Measurements from ENCODE around the gene ELK4. TPM values are rescaled to one million over a fixed set of nuclear protein-coding genes. Genes with fewer than 3 reads are reported as not detected.

ELK4 gene, protein sequence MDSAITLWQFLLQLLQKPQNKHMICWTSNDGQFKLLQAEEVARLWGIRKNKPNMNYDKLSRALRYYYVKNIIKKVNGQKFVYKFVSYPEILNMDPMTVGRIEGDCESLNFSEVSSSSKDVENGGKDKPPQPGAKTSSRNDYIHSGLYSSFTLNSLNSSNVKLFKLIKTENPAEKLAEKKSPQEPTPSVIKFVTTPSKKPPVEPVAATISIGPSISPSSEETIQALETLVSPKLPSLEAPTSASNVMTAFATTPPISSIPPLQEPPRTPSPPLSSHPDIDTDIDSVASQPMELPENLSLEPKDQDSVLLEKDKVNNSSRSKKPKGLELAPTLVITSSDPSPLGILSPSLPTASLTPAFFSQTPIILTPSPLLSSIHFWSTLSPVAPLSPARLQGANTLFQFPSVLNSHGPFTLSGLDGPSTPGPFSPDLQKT
- 10 to 100 TPM; 18.5 to 42.7 (median 26.6) TPM for total RNA-seq
- 1 to 10 TPM; 5.7 to 7.2 TPM for polyA plus RNA-seq

DNA sequence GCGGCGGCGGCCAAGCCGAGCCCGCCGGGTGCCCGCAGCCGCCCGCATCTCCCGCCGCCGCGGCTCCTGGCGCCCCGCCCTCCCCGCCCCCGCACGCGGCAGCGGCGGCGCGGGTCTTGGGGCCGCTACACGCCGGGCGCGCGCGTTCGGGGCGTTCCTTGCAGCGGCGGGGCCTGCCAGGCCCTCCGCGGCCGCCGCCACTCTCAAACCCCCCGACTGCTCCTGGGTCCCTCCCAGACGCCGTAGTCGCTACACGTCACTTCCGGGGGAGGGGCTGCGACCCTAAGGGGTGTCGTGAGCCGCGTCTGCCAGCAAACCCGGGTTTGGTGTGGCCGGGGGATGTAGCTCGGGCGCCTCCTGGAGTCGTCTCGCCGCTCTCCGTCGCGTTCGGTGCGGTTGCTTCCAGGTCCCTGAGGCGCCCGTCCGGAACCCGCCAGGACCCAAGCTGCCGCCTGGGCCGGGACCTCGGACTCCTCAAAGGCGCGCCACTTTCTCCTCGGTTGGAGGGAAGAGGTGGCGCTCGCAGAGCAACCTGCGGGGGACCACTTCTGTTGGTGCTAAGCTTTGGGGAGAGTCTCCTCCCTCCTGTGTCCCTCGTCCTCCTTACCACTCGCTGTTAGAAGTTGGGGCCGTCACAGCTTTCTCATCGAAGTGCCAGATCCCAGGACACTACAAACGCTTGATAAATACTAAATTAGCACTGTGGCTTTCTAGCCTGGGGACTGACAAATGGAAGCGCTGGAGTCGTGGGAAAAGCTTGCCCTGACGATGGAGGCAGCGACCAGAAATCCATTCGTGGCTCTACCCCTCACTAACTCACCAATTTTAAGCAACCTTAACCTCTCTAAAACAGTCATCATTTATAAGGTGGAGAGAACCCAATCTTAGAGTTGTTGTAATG, at the start of gene ELK4:
Gene ELK4, minus strand, starts transcription at position 244 of the 901 bp plus-strand sequence. CDS start 8,129 bp downstream, outside the sequence.
- no peaks in the 10 kb centered on the region for H3K27me3 ChIP-seq
- ATAC-seq = peak; percentile 94 to 97 (median 96)
- no peaks in the 10 kb centered on the region for H3K36me3 ChIP-seq
- no peak for FAIRE-seq
- intact Hi-C loops (cut with DNase I) = loop anchor here in 1 of 3 donors (5.0 kb wide), 1 partner anchor 40 kb away; no protein-coding TSS in a partner anchor
- WGBS, 2 donors = 1% methylated on average over 53 to 83 of the region's 83 CpGs
- peak within 1 kb of the TSS; percentile 45 to 70 (median 65) for H3K4me3 ChIP-seq
- H3K9me3 ChIP-seq = no peaks in the 10 kb centered on the region
- H3K4me1 ChIP-seq = peaks cover 5 to 18% (median 18%) of the 10 kb centered on the region in 3 donors
- DNase-seq = peak; percentile 99 to 100 (median 99)
- peak; percentile 37 to 66 (median 60) for TF ChIP-seq CTCF (IDR thresholded peaks at IDR 0.05)
- H3K27ac ChIP-seq = peak within 1 kb of the TSS; percentile 81 to 96 (median 94)

DNA sequence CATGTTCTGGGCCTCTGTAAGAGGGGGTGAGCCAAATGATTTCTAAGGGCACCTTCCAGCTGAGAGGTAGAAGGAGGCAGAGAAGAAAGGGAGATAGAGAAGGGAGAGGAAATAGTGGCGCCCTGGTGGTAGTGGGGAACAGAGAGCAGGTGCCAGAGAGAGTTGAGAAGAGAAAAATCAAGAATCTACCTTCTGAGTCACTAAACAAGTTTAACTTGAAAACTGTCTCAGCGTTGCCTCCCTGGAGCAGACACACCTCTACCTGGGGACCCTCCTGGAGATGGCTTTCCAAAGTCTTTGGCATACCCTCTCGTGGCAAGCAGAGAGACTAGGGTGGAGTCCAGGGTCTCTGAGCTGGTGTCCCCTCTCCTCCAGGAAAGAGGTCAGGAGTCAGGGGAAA, 49.6 kb upstream of the ELK4 start:
- DNase-seq (peak in 1 of 6 donors; percentile 3), ATAC-seq (no peak), FAIRE-seq (no peak)
- Histone ChIP-seq H3K36me3 (no peaks in the 10 kb centered on the region), H3K4me3 (no peak overlapping the region), H3K4me1 (no peaks in the 10 kb centered on the region), H3K27me3 (no peaks in the 10 kb centered on the region), H3K9me3 (no peaks in the 10 kb centered on the region), H3K27ac (no peak overlapping the region)
- WGBS, 2 donors = 70 to 87% methylated on average over 3 of the region's 3 CpGs
- TF ChIP-seq CTCF (IDR thresholded peaks at IDR 0.05) = no peak
- intact Hi-C loops (cut with DNase I) = no loop called here

DNA sequence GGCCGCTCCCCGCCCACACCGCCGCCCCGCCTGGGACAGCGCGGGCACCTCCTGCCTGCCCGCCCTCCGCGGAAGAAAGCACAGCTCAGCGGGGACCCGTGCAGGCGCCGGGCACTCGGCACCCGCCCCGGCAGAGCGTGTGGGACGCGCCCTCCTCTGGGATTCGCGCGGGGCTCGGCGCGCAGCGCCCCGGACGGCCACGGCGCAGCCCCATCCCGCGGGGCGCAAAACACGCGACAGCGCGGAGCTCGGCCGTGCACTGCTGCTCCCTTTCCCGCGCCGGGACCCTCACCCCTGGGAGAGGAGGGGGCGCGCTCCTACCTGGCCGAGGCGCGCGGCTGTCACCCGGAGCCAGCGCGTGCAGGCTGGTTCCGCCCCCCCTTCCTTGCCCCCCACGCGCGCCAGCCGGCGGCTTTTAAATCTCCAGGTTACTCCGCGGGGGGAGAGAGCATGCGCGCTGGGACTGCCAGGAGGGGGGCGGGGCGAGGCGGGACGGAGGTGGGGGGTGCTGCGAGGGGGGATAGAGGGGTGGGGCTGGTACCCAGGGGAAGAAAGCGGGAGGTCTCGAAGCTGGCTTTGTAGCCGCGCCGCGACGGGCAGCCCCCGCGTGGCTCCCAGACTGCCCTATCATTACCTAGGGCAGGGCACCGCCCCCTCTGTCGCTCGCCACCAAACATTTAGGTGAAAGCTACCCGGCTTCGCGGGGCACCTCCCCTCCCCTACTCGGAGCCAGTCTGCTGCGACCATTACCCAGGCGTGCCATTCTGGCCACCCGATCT, 48.5 kb upstream of the ELK4 start, which contains the start of gene SLC45A3:
Gene SLC45A3, minus strand, starts transcription at position 437 of the 779 bp plus-strand sequence. CDS start 15,853 bp downstream, outside the sequence.
- peak within 1 kb of the TSS; percentile 56 to 86 (median 57) for H3K4me3 ChIP-seq
- WGBS, 2 donors = 0 to 1% methylated on average over 38 to 86 of the region's 86 CpGs
- no peaks in the 10 kb centered on the region for H3K4me1 ChIP-seq
- H3K9me3 ChIP-seq = no peaks in the 10 kb centered on the region
- peak; percentile 70 to 82 (median 74) for ATAC-seq
- intact Hi-C loops (cut with DNase I) = no loop called here
- H3K36me3 ChIP-seq = no peaks in the 10 kb centered on the region
- DNase-seq = peak in 4 of 6 donors; percentile 43 to 74 (median 60)
- no peak within 1 kb of the TSS for H3K27ac ChIP-seq
- FAIRE-seq = no peak
- no peaks in the 10 kb centered on the region for H3K27me3 ChIP-seq
- TF ChIP-seq CTCF (IDR thresholded peaks at IDR 0.05) = no peak

- 64 to 68% methylated on average over 10 of the region's 10 CpGs for WGBS, 2 donors
- TF ChIP-seq CTCF (IDR thresholded peaks at IDR 0.05) = no peak
- H3K4me3 ChIP-seq = no peak overlapping the region
- H3K36me3 ChIP-seq = no peaks in the 10 kb centered on the region
- DNase-seq (no peak), FAIRE-seq (no peak), ATAC-seq (peak in 1 of 4 donors; percentile 10)
- no peaks in the 10 kb centered on the region for H3K4me1 ChIP-seq
- intact Hi-C loops (cut with DNase I) = no loop called here
- H3K9me3 ChIP-seq = no peaks in the 10 kb centered on the region
- no peak overlapping the region for H3K27ac ChIP-seq
- H3K27me3 ChIP-seq = no peaks in the 10 kb centered on the region
Measured at GRCh38 chr1:205678286-205679111, 46.7 kb upstream of the ELK4 start.
